Dorsolateral prefrontal cortex (tissue), 118 donors: ENCODE data around the gene GRB2. TPM values are rescaled to one million over a fixed set of nuclear protein-coding genes. Genes with fewer than 3 reads are reported as not detected.

Experiments used
- microRNA-seq, 43 experiments: library from miRNA; unstranded; fragments of <30 nt; microRNA quantifications; one replicate each; pipeline ENCODE4 v1.2.0, GENCODE V29; 2022
- total RNA-seq, 120 experiments: library from RNA; stranded (reverse); gene quantifications; one replicate each; pipeline versions ENCODE4 v1.2.3 to v1.2.4, GENCODE V29; 2022

GRB2 gene
- total RNA-seq, 120 experiments from 2014 or later = 79.0 to 181 (median 137) TPM

Small RNA genes within 50 kb of the gene (microRNA-seq; reads per million reads assigned to microRNA genes)
- gene MIR3678 = 0 to 1.7 (median 0) reads per million in 43 experiments

Other genes with a start within 250 kb of the GRB2 start
- 100 to 1,000 TPM; 161 to 320 (median 250) TPM for gene SUMO2, start 222.7 kb downstream of the GRB2 start, total RNA-seq
- gene NUP85, start 200.0 kb downstream of the GRB2 start, total RNA-seq = 10 to 100 TPM; 31.2 to 80.8 (median 50.2) TPM
- gene GGA3, start 144.1 kb downstream of the GRB2 start, total RNA-seq = 10 to 100 TPM; 41.9 to 89.7 (median 60.2) TPM
- 10 to 100 TPM; 33.7 to 71.4 (median 51.1) TPM for gene MRPS7, start 143.8 kb downstream of the GRB2 start, total RNA-seq
- gene MIF4GD, start 134.4 kb downstream of the GRB2 start, total RNA-seq = 10 to 100 TPM in 111 of 120 experiments, 1 to 10 TPM in 9; 7.9 to 31.1 (median 15.6) TPM
- 10 to 100 TPM in 116 of 120 experiments, 1 to 10 TPM in 4; 8.5 to 25.5 (median 15.6) TPM for gene SLC25A19, start 116.2 kb downstream of the GRB2 start, total RNA-seq
- gene TMEM94, start 51.0 kb upstream of the GRB2 start, total RNA-seq = 100 to 1,000 TPM in 117 of 120 experiments, 10 to 100 TPM in 3; 78.0 to 220 (median 129) TPM
- gene CASKIN2, start 109.9 kb upstream of the GRB2 start, total RNA-seq = 10 to 100 TPM; 23.3 to 80.3 (median 41.6) TPM
- gene TSEN54, start 110.8 kb upstream of the GRB2 start, total RNA-seq = 10 to 100 TPM; 14.4 to 45.4 (median 27.2) TPM
- 10 to 100 TPM in 65 of 120 experiments, 1 to 10 TPM in 55; 3.2 to 31.5 (median 10.6) TPM for gene LLGL2, start 120.0 kb upstream of the GRB2 start, total RNA-seq
- gene MYO15B, start 182.1 kb upstream of the GRB2 start, total RNA-seq = 100 to 1,000 TPM in 71 of 120 experiments, 10 to 100 TPM in 49; 51.8 to 266 (median 108) TPM
- gene SMIM5, start 227.8 kb upstream of the GRB2 start, total RNA-seq = 10 to 100 TPM in 18 of 120 experiments, 1 to 10 TPM in 101, under 1 TPM in 1; 0.95 to 34.0 (median 5.6) TPM